SKM-1 (cell line): ENCODE data around the gene ZNF497.

ENCODE experiments used
- DNase-seq: peaks from one replicate; lab custom pipeline; 2025; ENCODE audit not compliant: unreplicated experiment; lab: John Stamatoyannopoulos, UW

Gene ZNF497

GRCh38 chr19:58367698-58368454 is 5.3 kb upstream of the ZNF497 start:
- no peak for DNase-seq

DNA sequence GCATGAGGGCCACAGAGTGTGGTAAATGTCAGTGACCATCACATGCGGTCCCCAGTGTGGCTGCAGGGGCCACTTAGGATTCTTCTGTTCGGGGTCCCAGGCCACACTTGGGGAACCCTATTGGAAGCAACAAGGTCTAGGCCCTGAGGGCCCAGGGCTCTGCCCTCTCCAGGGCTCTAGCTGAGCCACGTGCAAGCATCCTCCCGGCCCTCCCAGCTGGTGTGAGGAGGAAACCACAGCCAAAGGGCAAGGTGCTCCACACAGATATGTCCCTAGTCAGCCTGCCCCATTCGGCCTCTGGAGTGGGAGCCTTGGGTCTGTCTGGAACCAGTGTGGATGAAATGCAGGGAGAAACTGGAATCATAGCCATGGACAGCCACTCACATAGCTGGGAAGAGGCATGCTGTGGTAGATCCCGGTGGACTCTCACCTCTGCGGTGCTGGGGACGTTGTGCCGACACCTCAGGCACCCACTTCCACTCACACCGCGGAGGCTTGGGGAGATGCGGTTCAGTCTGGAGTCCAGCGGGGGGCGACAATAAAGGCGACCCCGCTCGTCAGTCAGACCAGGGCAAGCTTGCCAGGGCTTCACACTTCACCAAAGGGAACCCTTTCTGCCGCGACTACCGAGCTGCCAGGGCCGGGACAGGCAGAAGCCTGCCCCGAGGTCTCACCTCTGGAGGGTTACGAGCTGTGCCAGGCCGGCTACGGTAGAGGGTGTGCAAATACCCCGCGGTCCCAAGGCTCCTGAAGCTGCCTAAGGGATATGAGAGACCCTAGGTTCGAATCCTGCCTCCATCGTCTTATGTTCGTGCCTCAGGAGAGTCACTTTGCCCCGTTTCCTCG is 4.3 kb upstream of the ZNF497 start:
- DNase-seq, result no peak

DNA sequence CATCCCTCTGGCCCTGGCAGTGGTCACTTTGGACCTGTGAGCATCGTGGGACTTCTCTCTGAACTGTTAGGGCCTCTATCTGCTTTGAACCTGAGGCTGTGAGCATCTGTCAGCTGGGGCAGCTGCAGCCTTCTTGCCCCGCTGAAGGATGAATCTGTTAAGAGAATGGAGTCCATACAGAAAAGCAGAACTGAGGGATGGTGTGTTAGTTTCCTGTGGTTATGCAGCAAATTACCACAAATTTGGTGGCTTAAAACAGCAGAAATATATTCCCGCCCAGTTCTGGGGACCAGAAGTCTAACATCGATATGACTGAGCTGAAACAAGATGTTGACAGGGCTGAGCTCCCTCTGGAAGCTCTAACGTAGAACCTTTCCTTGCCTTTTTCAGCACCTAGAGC is 1.6 kb upstream of the ZNF497 start:
- DNase-seq, result peak; percentile 47

GRCh38 chr19:58361900-58362271 is 665 bp downstream of the ZNF497 start:
- no peak for DNase-seq

- DNase-seq, result no peak
Measured at GRCh38 chr19:58357481-58358145, 4.9 kb downstream of the ZNF497 start.

GRCh38 chr19:58356766-58357480 is 5.6 kb downstream of the ZNF497 start:
- DNase-seq, result no peak

- no peak for DNase-seq
Measured at GRCh38 chr19:58355908-58356765, 6.4 kb downstream of the ZNF497 start.

GRCh38 chr19:58355215-58355796 is 7.2 kb downstream of the ZNF497 start:
- DNase-seq, result no peak

- DNase-seq, result no peak
Measured at GRCh38 chr19:58354478-58355030, 8.0 kb downstream of the ZNF497 start.

GRCh38 chr19:58353717-58354477 is 8.7 kb downstream of the ZNF497 start:
- DNase-seq, result no peak

DNA sequence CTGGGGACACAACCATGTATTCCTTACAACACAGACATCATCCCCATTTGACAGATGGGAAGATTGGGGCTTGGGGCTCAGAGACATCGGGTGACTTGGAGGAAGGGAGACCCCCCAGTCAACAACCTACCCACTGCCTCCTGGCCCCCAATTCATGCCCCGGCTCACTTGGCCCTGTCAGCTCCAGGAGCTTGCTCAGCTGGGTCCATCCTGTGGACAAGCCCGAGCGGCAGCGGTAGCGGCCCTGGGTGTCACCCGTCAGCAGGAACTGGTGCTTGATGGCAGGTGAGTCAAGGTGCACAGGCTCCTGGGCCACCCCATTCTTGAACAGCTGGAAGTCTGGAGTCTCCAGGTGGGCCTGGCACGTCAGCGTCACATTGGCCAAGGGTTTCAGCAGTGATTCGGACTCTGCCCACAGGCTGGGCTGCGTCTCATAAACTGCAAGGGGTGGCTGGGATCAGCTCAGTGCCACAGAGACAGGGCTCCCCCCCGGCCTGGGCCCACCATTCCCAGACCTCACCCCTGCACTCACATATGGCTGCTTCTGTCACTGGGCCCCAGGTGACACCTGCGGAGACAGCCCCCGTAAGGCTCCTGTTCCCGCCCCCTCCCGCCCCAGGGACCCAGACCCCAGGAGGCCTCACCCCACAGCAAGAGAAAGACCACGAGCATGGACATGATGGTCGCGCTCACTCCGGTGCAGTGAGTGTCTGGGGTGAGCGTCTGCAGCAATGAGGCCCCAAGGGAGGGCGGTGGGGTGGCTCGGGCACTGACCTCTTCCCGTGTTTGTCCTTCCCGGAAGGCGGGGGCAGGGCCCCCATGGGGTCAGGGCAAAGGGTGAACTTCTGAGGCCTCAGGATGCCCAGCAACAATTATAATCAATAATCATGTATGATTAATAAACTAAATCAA is 9.5 kb downstream of the ZNF497 start, which contains the start of gene A1BG:
A1BG (minus strand) TSS at position 733 of the 912 bp plus-strand sequence; CDS start at position 678, 55 bp downstream.
- no peak for DNase-seq

DNA sequence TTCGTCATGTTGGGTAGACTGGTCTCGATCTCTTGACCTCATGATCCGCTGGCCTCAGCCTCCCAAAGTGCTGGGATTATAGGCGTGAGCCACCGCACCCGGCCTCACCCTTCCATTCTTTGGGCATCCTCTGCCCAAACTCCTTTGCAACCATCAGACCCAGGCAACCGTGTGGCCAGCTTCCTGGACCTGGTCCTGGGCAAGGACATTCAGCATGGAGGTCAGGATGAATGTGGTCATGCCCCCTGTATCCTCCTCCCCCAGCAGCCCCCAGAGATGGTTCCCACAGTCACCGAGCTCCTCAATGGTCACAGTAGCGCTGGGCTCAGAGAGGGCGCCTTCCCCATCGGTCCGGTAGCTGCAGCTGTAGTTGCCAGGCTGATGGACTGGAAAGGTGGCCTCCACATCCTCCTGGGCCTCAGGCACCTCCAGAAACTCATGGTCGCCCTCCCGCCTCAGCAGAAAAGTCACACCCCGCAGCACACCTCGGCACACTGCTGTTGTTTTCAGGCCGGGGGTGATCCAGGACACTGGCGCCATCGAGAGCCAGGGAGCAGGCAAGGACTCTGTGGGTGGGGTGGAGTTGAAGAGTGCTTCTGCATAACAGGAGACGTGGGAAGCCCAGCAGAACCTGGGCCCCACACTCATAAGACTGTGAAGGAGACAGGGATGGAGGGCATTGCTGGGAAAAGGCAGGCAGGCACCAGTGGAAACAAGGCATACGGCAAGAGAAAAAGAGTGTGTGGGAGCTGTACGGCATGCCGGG is 10.4 kb downstream of the ZNF497 start:
- DNase-seq, result no peak

DNA sequence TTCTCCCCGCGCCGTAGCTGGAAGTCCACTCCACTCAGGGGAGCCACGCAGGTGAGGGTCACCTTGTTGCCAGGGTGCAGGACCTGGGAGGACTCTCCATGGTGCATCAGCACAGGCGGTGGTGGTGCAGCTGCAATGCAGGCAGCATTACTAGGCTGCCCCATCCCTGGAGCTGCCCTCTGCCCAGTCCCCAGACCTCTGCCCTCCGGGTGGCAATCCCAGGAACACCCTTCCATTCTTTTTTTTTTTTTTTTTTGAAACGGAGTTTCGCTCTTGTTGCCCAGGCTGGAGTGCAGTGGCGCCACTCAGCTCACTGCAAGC is 11.0 kb downstream of the ZNF497 start:
- DNase-seq, result no peak

- DNase-seq, result no peak
Measured at GRCh38 chr19:58350871-58351557, 11.5 kb downstream of the ZNF497 start.

GRCh38 chr19:58350001-58350861 is 12.3 kb downstream of the ZNF497 start:
- no peak for DNase-seq

DNA sequence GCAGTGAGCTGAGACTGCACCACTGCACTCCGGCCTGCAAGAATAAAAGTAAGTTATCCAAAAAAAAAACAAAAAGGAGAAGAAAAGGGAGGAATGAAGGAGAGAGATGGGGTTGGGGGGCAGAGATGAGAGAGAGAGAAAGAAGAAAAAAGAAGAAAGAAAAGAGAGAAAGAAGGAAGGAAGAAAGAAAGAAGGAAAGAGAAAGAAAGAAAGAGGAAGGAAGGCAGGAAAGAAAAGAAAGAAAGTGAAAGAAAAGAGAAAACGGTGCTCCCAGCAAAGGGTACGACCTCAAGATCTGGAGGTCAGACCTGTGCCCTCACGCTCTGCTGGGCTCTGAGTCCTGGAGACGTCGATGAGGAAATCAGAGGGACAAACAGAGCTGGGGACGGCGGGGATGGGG is 13.0 kb downstream of the ZNF497 start:
- no peak for DNase-seq
